Spleen (tissue), 7 donors: ENCODE data around the gene TEX54.

Source experiments
- POLR2A ChIP-seq, 3 donors: fragments of 450-650 bp; IDR thresholded peaks; one replicate each; pipeline ENCODE4 v1.5.1; 2017; ENCODE audit warnings: antibody characterized with exemption in 3 of 3, mild to moderate bottlenecking in 1 of 3
- POLR2AphosphoS5 ChIP-seq, 3 donors: sonication (generic); formaldehyde crosslinking; IDR thresholded peaks; one replicate each; pipeline ENCODE4 v1.5.1; 2017; ENCODE audit warnings: antibody characterized with exemption in 3 of 3
- TF ChIP-seq, protein P1 (sequence below), 11 experiments: fragments of 200-600 bp in 7 of 11; fragments of 450-650 bp in 4 of 11; sonication (generic) in 4 of 11; IDR thresholded peaks in 8 of 11; conservative IDR thresholded peaks in 3 of 11; 1 replicate in 7 of 11; 2 replicates in 4 of 11; pipeline versions ENCODE4 v1.4.0 to v1.8.0; 2016 to 2021; ENCODE audit warnings: antibody characterized with exemption in 11 of 11, inconsistent platforms in 4 of 11, mild to moderate bottlenecking in 1 of 11
- donor health status: DM: no; HTN: no; CAD: no; lungs with moderate emphysema.
- donor health status: DM: no; HTN: no; CAD: no.
- donor health status: DM: no; HTN: no; CAD: no.

DNA sequence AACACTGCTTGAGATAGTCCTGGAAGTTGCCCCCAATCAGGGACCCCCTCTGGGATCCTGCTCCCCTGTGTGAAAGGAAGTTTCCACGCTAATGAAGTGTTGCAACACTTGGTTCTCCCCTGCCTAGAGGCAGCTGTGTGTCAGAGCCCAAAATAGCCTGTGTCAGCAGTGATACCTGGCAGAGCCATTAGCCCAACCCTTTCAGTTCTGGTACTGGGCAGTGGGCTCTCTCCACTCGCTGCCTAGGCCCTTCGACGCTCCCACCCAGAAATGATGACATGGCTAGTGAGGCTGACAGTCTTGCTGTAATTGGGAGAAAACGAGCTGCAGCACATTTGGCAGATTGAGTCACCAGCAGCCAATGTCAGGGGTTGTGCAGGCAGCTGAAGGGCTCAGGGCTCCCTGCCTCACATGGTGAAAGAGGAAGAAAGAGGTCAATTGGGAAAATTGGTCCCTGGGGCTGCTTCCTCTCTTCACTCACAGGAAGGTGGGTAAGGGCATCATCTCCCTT, 26.0 kb downstream of the TEX54 start:
- TF ChIP-seq, protein P1, sequence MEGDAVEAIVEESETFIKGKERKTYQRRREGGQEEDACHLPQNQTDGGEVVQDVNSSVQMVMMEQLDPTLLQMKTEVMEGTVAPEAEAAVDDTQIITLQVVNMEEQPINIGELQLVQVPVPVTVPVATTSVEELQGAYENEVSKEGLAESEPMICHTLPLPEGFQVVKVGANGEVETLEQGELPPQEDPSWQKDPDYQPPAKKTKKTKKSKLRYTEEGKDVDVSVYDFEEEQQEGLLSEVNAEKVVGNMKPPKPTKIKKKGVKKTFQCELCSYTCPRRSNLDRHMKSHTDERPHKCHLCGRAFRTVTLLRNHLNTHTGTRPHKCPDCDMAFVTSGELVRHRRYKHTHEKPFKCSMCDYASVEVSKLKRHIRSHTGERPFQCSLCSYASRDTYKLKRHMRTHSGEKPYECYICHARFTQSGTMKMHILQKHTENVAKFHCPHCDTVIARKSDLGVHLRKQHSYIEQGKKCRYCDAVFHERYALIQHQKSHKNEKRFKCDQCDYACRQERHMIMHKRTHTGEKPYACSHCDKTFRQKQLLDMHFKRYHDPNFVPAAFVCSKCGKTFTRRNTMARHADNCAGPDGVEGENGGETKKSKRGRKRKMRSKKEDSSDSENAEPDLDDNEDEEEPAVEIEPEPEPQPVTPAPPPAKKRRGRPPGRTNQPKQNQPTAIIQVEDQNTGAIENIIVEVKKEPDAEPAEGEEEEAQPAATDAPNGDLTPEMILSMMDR (IDR thresholded peaks at IDR 0.05 in 8 of 11, conservative IDR thresholded peaks at IDR 0.05 in 3 of 11): no peak
- TF ChIP-seq POLR2AphosphoS5 (IDR thresholded peaks at IDR 0.05) (peak in 2 of 3 donors; percentile 45 to 50), POLR2A (IDR thresholded peaks at IDR 0.05) (no peak)
